Left lobe of liver (tissue), 2 donors: ENCODE data around the gene SEC14L5. TPM values are rescaled to one million over a fixed set of nuclear protein-coding genes. Genes with fewer than 3 reads are reported as not detected.

ENCODE experiments used
- ATAC-seq: fragments of 200-7000 bp; cut with Tn5 transposase; one replicate; pipeline ENCODE4 v1.9.1; 2020; ENCODE audit warnings: mild to moderate bottlenecking, moderate library complexity
- DNase-seq: peaks from one replicate; pipeline ENCODE4 v3.0.0-alpha.2; 2020; ENCODE audit warnings: low spot score
- total RNA-seq: library from RNA; stranded (reverse); gene quantifications from one replicate; pipeline ENCODE4 v1.2.1, GENCODE V29; 2021
- donor health status: DM: no; HTN: no; CAD: no; lungs with moderate emphysema.
- donor health status: DM: no; HTN: yes; CAD: no.

Gene SEC14L5
- total RNA-seq, 1 donor from 2014 or later: 0.33 TPM

GRCh38 chr16:5062790-5063765 is 104.9 kb downstream of the SEC14L5 start:
- ATAC-seq (no peak), DNase-seq (no peak)

- ATAC-seq: no peak
Measured at GRCh38 chr16:5064915-5065314, 106.8 kb downstream of the SEC14L5 start.

GRCh38 chr16:5065326-5065725 is 107.2 kb downstream of the SEC14L5 start:
- ATAC-seq (no peak), DNase-seq (no peak)

More at GRCh38 chr16:5064915-5065314, 106.8 kb downstream of the SEC14L5 start:
- DNase-seq: no peak

GRCh38 chr16:5065813-5066212 is 107.7 kb downstream of the SEC14L5 start, which contains the start of gene C16orf89:
Gene C16orf89, minus strand, starts transcription at chr16:5065956. Its CDS starts 48 bp downstream, at chr16:5065908.
- no peak for ATAC-seq
- no peak for DNase-seq

- ATAC-seq (no peak), DNase-seq (no peak)
Measured at GRCh38 chr16:5066511-5066910, 108.4 kb downstream of the SEC14L5 start.

Other genes starting within 250 kb of the SEC14L5 start
- 10.6 TPM for gene ANKS3, start 224.1 kb upstream of the SEC14L5 start, total RNA-seq
- gene DNAAF8, start 223.8 kb upstream of the SEC14L5 start, total RNA-seq: 0.45 TPM
- 9.5 TPM for gene ZNF500, start 191.2 kb upstream of the SEC14L5 start, total RNA-seq
- not detected for gene SEPTIN12, start 170.0 kb upstream of the SEC14L5 start, total RNA-seq
- gene SMIM22, start 163.0 kb upstream of the SEC14L5 start, total RNA-seq: 0.60 TPM
- gene ROGDI, start 155.7 kb upstream of the SEC14L5 start, total RNA-seq: 21.5 TPM
- gene GLYR1, start 111.0 kb upstream of the SEC14L5 start, total RNA-seq: 47.1 TPM
- 18.9 TPM for gene UBN1, start 110.8 kb upstream of the SEC14L5 start, total RNA-seq
- gene PPL, start 21.2 kb upstream of the SEC14L5 start, total RNA-seq: 26.4 TPM
- 7.1 TPM for gene NAGPA, start 75.6 kb downstream of the SEC14L5 start, total RNA-seq
- gene C16orf89, start 107.6 kb downstream of the SEC14L5 start, total RNA-seq: not detected
- 14.9 TPM for gene ALG1, start 113.5 kb downstream of the SEC14L5 start, total RNA-seq
- gene EEF2KMT, start 139.5 kb downstream of the SEC14L5 start, total RNA-seq: 5.0 TPM